Dermis blood vessel endothelial cell (primary cell): ENCODE data around the gene RAB21. TPM values are rescaled to one million over a fixed set of nuclear protein-coding genes. Genes with fewer than 3 reads are reported as not detected.
"Not testable (repeated sequence)": the region's sequence is repeated elsewhere in the genome, so short reads cannot be mapped to it uniquely, and the experiment has no call there.

Experiments used
- DNase-seq: peaks from one replicate; pipeline ENCODE4 v3.0.0; 2010
- total RNA-seq: library from RNA; depleted of rRNA; stranded (reverse); fragments of >200 nt; gene quantifications from 2 replicates; pipeline ENCODE4 v1.2.3, GENCODE V29; 2014

RAB21 gene
- total RNA-seq, 1 donor from 2014 or later = 15.8 TPM

GRCh38 chr12:71752891-71753290, 1.8 kb upstream of the RAB21 start:
- no peak for DNase-seq

- DNase-seq = peak; percentile 61
These were observed 656 bp downstream of the RAB21 start for GRCh38 chr12:71755146-71755892.

- no peak for DNase-seq
These were observed 1.5 kb downstream of the RAB21 start for GRCh38 chr12:71756054-71756690.

DNA sequence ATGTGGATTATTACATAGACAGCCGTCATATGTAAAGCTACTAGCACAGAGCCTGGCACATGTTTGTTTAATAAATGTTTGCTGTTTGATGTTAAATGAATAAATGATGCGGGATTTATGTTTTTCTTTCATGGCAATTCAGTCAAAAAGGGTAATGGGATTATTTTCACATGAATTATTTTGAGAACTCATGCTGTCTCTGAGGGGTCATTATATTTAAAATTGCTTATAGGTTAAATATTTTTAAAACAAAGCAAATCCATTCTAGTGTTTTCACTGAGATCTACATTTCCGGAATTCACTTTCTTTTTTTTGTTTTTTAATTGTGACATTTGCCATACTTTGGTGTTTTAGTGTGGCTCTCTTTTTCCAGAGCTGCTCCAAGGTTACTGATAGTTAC, 5.3 kb downstream of the RAB21 start:
- DNase-seq = no peak

- DNase-seq = no peak
These were observed 5.8 kb downstream of the RAB21 start for GRCh38 chr12:71760471-71760870.

DNA sequence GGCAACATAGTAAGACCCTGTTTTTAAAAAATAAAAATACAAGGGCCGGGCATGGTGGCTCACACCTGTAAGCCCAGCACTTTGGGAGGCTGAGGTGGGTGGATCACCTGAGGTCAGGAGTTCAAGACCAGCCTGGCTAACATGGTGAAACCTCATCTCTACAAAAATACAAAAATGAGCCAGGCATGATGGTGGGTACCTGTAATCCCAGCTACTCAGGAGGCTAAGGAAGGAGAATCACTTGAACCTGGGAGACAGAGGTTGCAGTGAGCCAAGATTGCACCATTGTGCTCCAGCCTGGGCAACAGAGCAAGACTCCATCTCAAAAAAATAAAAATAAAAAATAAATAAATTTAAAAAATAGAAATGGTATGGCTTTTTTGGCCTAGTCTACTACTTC, 6.7 kb downstream of the RAB21 start:
- not testable (repeated sequence) for DNase-seq

DNA sequence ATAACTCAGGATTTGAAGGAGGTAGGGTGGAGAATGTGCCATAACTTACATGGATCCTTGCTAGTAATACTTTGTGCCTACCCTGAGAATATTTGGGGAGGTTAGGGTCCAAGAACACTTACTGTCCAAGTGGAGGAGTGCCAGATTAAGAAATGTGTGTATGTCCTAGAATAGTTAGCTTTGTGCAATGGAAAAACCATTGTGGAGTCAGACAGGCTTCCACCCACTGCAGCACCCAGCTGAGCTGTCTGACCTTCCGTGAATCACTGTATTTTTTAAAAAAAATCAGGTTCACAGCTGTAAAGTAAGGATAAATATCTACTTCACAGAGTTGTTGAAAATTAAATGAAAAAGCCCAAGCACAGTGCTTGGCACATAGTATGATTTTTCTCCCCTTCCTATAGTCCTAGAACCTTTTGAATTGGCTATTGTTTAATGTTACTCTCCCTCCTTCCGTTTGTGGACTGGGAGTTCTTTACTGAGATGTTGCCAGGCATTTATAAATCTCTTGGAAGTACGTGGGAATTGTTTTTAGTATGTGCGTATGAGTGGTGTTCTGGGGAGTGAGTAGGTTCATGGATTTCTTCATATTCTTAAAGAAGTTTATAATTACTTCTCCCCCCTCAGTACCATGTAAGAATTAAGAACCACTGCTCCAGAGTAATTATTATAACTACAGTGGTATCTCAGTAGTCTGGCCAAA, 9.2 kb downstream of the RAB21 start:
- no peak for DNase-seq

DNA sequence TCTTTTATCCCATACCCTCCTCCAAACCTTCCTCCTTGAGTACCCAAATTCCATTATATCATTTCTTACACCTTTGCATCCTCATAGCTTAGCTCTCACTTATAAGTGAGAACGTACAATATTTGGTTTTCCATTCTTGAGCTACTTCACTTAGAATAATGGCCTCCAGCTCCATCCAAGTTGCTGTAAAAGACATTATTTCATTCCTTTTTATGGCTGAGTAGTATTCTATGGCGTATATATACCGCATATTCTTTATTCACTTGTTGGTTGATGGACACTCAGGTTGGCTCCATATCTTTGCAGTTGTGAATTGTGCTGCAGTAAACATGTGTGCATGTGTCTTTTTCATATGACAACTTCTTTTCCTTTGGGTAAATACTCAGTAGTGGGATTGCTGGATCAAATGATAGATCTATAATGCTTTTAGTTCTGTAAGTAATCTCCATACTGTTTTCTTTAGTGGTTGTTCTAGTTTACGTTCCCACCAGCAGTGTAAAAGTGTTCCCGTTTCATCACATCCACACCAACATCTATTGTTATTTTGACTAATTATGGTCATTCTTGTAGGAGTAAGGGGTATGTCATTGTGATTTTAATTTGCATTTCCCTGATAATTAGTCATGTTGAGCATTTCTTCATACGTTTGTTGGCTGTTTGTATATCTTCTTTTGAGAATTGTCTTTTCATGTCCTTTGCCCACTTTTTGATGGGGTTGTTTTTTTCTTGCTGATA, 10.1 kb downstream of the RAB21 start:
- no peak for DNase-seq

DNA sequence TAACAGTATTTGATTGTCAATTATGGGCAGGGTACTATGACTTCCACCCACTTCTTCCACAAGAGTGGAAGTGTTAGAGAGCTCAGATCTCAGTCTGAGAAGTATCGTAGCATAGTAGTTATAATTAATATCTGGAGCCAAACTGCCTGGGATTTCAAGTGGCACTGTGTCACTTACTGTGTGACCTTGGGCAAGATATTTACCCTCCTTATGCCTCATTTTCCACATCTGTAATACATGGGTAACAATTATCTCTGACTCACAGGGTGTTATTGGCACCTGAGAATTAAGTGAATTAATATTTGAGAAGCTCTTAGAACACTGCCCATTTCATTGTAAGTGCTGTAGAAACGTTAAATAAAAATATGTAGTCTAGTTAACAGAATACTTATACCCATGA, 11.5 kb downstream of the RAB21 start:
- no peak for DNase-seq

- DNase-seq = no peak
These were observed 12.5 kb downstream of the RAB21 start for GRCh38 chr12:71767183-71767582.

DNA sequence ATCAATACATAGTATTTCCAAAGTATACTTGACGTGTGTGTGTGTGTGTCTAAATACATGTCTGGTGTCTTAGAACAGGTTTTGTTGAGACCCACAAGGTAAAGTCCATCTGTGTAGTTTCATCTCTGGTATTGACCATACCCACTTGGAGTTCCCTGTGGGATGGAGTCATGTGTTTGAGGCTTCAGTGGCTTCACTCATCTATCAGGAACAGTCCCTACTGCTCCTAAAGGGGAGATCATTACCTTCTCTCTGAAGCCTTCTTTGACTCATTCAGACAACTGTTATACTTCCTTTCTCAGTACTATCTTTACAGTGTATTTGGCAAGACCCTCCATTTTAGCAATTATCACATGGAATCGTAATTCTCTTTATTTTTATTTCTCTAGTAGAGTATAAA, 14.2 kb downstream of the RAB21 start:
- no peak for DNase-seq

DNA sequence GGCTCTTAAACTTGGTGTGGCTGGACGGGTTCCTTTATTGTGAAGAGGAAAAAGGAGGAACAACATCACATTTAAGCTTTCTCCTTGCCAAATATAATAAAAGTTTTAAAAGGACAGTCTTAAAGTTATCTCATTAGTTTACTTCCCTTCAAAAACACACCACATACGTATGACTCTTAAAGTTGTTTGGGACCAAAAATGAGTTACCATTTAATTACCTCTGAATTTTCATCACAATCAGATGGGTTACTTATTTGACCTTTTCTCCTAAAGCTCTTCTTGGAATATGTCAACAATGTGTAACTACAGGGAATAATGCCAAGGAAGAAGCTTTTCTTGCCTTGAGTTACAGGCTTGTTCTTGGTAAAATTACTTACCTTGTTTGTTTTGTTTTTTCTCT, 16.4 kb downstream of the RAB21 start:
- DNase-seq = peak; percentile 43

- DNase-seq = no peak
These were observed 18.1 kb downstream of the RAB21 start for GRCh38 chr12:71772735-71773134.

DNA sequence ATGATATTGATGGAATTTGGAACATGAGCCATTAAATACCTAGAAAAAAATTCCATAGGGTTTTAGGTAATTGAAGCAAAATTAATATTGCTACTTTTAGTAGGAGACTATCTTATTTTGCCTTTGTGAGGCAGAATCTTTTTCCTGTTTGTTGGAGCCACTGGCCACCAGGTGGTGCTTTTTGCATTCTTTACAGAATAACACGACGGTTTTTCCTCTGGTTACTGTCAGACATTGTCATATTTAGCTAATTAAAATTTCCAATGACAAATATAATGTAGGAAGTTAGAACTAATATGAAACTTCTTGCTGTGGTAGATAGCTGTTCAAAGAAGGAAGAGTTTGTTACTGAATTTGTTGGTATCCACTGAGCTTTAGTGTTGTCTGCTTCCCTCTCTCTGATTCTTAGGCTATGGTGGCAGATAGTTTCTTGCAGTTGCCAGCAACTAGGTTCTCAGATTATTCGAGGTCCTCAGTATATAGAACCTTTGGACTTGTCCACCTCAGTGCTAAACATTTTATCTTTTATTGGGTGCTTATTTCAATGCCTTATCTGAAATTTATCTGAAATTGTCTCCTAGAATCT, 25.7 kb downstream of the RAB21 start:
- DNase-seq = peak; percentile 76

- DNase-seq = no peak
These were observed 27.4 kb downstream of the RAB21 start for GRCh38 chr12:71782017-71782416.

DNA sequence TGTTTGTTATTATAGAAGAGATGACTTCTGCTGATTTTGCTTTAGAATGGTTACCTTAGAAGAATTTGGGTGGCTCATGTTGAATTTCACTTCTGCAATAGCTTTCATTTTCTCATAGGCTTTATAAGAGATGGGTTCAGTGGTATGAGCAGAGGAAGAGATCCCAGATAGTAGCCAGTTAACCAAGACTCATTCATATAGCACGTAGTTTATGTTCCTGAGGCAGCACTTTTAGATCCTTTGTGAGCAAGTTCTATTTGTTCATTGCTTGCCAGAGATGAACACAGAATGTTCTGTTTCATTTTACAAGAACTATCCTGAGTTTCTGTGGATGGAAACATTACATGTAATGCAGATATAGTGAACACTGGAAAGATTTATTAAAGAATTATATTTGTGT, 32.2 kb downstream of the RAB21 start:
- no peak for DNase-seq

DNA sequence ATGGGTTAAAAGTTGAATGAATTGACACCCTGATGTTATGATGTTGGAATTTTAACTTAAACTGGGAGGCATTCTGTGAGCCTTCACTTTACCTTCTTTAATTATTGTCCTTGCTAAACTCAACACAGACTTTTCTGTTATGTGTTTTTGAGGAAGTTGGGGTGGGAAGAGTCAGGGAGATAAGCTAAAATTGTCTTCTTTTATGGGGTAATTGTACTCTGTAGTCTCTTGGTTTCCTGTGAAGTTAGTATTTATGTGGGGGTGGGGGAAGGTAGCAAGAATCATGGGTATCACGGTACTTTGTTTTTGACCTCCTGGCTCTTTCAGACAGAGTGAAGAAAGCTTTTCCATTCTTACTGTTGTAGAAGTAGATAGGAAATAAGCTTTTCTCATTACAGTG, 32.9 kb downstream of the RAB21 start:
- DNase-seq = peak; percentile 15

- no peak for DNase-seq
These were observed 35.7 kb downstream of the RAB21 start for GRCh38 chr12:71790331-71790730.

- DNase-seq = no peak
These were observed 36.9 kb downstream of the RAB21 start for GRCh38 chr12:71791473-71792150.

GRCh38 chr12:71792599-71792998, 37.9 kb downstream of the RAB21 start:
- no peak for DNase-seq

DNA sequence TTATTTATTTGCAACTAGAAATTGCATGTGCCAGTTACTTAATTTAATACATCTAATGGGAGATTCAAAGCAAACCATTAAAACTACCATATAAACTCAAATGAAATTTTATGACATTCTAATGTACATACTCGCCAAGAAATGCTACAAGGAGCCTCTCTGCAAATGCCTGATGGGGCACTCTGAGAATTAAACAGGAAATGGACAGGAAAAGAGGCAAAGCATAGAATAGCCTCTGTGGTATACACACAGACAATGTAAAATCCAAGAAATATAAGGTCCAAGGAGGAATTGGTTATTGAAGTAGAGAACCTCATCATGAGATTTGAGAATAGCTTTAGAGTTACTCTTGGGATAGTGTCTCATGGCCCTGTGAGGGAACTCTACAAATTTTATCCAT, 41.2 kb downstream of the RAB21 start:
- peak; percentile 10 for DNase-seq

DNA sequence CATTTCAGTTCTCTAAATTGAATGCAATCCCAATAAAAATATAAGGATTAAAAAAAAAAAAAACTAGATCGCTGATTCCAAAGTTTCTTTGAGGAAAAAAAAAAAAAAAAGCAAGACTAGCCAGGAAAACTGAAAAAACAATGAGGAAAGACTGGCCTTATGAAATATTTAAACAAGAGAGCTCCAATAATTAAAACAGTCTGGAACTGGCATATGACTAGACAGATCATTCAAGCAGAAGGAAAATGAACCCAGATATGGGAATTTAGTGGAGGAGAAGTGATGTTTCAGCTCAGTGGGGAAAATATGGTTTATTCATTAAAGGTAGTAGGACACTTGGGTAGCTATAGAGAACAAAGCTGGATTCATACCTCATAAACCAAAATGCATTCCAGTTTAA, 42.9 kb downstream of the RAB21 start:
- DNase-seq = no peak
